GM21390 (cell line): Measurements from ENCODE around the gene TOR4A.
"Not testable (repeated sequence)": the region's sequence is repeated elsewhere in the genome, so short reads cannot be mapped to it uniquely, and the experiment has no call there.

ENCODE experiments used
- ATAC-seq: cut with Tn5 transposase; IDR thresholded peaks from one replicate; pipeline ENCODE4 v1.9.1; 2021; ENCODE audit not compliant: unreplicated experiment

The TOR4A gene

DNA sequence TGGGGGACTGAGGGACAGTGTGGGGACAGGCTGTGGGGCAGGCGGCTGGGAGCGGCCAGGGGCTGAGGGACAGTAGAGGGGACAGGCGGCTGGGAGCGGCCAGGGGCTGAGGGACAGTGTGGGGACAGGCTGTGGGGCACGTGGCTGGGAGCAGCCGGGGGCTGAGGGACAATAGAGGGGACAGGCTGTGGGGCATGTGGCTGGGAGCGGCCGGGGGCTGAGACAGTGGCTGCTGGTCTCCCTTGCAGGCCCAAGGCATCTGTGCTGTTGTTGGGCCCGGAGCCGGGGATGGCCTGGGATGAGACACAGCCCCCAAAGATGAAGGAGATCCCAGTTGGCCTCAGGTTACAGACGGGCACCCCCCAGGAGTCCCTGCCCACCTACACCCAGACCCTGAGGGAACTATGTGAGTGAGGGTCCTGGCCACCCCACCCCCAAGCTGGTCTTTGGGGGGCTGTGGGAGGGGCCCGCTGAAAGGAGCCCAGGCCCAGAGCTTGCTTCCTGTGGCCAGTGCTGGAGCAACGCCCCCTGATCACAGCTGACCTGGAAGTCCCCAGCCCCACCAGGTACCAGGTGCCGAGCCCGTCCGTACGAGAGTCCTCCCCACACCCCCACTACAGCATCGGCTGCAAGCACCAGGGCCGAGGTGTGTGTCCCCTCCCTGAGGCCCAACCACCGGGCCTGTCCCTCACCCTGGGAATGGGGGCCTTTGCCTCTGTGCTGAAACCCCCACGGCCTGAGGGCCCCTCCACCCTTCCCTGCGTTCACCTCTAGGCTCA is 25.8 kb upstream of the TOR4A start:
- no peak for ATAC-seq

DNA sequence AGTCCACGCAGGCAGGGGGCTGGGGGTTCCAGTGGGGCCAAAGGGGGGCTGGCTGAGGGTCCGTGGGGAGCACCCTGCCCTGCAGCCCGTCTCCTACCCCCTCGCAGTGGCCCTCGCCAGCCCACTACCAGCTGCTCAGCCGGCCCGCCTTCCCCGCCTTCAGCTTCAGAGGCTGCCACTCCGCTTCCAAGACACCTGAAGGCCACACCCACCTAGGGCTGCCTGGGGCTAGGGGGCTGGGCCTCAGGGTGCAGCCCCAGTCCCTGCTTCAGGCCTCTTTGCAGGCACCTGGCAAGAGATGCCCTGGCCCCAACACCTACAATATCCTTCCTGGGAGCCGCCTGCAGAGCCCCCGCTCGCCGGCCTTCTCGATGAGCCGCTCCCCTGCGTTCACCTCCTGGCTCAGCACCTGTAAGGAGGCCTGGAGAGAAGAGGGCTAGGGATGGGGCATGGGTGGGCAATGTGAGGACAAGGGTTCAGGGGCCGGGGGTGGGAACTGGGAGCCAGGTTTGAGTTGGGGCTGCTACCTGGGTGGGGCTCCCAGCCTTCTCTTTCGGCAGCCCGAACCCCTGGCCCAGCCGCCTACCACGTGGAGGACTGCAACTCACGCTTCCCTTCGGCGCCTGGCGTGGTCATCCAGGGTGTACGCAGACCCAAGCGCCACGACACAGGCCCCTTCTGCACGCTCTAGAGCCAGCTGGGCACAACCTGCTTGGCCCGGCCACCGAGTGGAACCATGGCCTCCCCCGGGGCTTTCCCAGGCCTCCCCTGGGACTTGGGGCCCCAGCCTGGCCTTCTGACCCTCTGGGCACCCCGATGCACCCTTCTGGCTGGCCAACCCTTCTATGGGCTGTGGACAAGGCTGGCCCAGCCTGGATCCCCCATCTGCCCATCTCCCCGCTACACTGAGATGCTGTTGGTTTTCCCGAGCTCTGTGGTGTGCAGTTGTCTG is 24.7 kb upstream of the TOR4A start:
- no peak for ATAC-seq

DNA sequence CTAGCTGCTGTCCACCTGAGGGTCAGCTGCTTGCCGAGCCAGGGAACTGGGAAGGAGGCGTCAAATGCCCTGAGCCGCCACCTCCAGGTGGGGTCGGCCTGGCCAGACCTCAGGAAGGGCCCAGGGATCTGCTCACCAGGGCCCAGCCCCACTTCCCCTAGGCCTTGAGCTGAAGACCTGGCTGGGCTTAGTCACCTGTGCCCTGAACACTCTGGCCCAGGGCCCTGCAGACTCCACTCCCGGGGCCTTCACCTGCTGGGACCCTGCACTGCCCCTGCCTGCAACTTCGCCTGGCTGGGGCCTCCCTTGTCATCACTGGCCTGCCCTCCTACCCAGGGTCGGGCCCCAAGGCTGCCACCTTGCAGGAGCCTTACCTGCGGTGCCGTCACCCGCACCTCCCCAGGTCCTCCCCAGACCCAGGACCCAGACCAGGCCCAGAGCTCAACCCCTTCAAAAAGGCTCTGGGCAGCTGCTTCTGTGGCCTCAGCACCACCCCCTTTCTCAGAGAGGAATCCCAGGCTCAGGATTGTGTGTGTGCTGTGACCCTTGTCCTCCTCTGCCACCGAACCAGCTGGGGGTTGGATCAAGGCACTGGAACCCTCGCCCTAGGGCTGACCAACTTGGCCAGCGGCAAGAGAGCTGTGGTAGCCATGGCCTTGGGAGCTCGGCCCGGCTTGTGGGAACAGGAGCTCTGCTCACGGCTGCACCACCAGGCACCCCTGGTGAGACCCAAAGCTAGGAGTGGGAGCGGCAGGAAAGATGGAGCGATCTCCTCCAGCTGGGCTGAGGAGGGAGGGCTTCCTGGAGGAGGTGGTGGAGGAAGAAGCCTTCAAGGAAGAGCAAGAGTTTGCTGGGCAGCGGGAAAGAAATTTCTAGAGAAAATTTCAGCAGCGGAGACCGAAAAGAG is 23.6 kb upstream of the TOR4A start:
- ATAC-seq, result no peak

DNA sequence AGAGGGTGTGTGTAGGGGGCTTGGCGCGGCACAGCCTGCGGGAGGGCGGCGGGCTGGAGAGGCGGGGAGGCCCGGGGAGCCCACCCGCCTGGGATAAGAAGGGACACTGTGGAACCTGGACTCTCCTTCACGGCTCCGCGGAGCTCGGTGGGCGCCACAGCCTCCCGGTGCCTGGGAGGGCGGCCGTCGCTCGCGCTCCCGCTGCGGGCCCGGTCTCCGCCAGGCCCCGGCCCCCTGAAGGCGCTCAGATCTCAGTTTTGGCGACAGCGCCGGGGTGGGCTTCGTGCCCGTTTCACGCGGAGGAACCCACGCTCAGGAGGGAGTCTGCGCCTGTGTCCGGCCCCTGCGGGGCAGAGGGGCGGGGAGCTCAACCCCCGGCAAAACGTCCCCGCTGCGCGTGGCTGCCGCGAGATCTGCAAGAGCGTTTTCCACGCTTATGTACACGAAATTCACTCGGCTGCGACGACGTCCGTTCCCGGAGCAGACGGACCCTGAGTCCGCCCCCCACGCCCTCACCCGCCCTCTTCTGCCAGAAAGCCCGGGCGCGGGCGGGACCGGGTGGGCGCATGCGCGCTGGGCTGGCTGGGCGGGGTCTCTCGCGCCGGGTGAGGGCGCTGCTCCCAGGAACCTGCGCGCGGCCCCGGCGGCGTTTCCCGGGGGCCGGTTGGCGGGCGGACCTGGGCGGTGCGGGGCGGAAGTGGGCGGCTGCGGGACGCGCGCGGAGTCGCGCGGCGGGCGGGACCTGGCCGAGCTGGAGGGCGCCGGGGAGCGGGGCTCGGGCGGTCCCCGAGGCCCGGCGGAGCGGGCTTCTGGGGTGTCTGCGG is 22.7 kb upstream of the TOR4A start, which contains the start of gene NELFB:
Gene NELFB, plus strand, starts transcription at position 704 of the 824 bp plus-strand sequence.
- peak; percentile 74 for ATAC-seq

DNA sequence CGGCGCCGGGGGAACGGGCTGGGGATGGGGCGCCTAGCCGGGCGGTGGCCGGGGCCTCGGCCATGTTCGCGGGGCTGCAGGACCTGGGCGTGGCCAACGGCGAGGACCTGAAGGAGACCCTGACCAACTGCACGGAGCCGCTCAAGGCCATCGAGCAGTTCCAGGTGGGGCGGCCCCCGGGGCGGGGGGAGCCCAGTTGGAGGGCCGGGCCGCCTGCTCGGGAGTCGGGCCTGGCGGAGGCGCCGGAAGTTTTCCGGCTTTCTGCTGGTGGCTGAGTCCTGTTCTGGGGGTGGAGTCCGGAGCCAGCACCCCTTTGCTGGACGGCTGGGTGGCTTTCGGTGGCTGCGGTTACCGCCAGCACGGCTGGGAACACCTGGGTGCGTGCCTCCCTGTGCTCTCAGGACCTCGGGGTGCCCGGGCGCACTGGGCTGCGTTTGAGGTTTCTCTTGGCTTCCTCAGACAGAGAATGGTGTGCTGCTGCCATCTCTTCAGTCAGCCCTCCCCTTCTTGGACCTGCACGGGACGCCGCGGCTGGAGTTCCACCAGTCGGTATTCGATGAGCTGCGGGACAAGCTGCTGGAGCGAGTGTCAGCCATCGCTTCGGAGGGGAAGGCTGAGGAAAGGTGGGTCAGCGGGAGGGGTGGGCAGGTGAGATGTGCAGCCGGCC is 21.9 kb upstream of the TOR4A start:
- no peak for ATAC-seq

DNA sequence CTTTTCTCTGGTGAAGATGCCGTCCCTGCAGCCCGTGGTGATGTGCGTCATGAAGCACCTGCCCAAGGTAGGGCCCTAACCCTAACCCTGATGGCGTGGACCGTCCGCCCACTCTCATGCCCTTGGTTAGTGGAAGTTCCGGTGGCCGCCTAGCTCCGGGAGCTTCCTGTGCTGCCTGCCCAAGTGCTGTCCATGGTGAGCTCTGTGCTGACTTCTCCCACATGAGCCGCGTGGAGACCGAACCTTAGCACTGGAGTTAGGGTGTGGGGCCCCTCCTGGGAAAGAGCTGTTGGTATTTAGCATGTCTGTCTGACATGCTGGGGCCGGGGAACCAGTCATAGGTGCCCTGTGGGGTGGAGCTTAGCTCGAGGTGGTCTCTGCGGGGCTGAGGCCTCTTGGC is 21.2 kb upstream of the TOR4A start:
- no peak for ATAC-seq

DNA sequence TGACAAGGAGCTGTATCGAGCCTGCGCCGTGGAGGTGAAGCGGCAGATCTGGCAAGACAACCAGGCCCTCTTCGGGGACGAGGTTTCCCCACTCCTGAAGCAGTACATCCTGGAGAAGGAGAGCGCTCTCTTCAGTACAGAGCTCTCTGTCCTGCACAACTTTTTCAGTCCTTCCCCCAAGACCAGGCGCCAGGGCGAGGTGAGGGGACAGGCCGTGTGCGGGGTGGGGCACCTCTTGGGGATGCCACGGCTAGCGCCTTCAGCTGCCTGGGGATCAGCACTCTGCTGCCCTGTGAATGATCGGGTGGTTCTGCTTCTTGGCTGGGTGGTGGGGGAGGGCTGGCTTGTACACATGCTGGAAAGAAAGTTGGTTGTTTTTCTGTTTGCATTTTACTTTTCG is 20.7 kb upstream of the TOR4A start:
- ATAC-seq, result no peak

DNA sequence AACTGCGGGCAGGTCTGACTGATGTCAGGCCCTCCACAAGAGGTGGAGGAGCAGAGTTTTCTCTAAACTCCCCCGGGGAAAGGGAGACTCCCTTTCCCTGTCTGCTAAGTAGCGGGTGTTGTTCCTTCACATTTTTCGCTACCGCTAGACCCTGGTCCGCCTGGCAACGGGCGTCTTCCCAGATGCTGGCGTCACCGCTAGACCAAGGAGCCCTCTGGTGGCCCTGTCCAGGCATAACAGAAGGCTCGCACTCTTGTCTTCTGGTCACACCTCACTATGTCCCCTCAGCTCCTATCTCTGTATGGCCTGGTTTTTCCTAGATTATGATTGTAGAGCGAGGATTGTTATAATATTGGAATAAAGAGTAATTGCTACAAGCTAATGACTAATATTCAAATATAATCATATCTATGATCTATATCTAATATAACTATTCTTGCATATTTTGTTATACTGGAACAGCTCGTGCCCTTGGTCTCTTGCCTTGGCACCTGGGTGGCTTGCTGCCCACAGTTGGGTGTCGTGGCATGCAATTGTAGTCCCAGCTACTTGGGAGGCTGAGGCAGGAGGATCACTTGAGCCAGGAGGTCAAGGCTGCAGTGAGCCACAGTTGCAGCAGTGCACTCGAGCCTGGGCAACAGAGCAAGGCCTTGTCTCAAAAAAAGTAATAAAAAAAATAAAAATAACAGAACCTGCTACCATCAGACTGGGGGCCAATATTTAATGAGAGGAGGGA is 15.2 kb upstream of the TOR4A start:
- not testable (repeated sequence) for ATAC-seq

DNA sequence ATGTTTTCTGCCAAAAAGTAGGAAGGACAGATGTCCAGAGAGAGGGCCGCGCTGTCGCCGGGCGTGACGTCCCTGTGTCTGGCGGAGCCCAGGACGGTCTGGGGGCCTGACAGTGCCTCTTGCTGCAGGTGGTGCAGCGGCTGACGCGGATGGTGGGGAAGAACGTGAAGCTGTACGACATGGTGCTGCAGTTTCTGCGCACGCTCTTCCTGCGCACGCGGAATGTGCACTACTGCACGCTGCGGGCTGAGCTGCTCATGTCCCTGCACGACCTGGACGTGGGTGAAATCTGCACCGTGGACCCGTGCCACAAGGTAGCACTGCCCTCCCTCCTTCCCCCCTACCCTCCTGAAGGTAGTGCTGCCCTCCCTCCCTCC is 14.6 kb upstream of the TOR4A start:
- no peak for ATAC-seq

DNA sequence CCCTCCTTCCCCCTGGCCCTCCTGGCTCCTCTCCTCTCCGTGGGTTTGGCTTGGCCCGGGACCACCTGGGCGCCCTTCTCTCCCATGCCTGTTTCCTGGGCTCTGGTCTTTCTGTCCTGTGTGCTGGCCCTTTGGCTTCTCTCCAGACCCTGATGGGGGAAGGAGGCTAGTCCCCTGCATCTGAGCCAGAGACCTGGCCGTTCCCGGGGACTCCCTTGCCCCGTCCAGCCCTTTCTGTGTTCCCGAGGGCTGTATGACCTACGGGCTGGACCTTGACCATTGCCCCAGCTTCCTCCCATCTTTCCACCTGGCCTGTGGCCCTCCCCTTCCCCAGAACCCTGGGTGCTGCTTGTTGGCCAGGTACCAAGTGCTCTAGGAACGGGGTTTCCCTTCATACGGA is 14.0 kb upstream of the TOR4A start:
- no peak for ATAC-seq

DNA sequence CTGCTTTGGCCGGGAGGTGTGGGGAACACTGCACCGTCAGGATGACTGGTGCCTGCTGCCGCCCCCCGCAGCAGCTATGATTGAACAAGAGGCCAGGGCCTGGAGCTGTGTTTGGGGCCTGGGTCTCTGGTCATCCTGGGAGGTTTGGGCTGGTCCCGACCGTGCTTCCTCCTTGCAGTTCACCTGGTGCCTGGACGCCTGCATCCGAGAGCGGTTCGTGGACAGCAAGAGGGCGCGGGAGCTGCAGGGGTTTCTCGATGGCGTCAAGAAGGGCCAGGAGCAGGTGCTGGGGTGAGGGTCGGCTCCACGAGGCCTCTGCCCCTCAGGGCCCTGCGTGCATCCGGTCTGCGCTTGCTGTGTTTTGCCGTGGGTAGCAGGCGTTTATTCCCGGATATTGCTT is 13.5 kb upstream of the TOR4A start:
- no peak for ATAC-seq

DNA sequence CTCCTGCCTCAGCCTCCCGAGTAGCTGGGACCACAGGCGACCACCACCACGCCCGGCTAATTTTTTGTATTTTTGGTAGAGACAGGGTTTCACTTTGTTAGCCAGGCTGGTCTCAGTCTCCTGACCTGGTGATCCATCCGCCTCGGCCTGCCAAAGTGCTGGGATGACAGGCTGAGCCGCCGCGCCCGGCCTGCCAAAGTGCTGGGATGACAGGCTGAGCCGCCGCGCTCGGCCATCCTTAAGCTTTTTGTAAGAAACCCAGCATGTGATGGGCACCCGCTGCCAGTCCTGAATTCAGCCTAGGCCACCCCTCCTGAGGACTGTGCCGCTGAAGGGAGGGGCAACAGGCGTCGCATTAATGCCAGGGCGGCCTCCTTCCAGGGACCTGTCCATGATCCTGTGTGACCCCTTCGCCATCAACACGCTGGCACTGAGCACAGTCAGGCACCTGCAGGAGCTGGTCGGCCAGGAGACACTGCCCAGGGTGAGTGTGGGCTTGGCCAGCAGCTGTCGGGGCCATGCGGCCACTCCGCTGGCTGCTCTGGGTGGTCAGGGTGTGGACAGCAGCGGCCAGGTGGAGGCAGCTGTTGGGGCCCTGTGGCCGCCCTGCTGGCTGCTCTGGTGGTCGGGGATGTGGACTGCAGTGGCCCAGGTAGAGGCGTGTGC is 11.9 kb upstream of the TOR4A start:
- ATAC-seq, result no peak

DNA sequence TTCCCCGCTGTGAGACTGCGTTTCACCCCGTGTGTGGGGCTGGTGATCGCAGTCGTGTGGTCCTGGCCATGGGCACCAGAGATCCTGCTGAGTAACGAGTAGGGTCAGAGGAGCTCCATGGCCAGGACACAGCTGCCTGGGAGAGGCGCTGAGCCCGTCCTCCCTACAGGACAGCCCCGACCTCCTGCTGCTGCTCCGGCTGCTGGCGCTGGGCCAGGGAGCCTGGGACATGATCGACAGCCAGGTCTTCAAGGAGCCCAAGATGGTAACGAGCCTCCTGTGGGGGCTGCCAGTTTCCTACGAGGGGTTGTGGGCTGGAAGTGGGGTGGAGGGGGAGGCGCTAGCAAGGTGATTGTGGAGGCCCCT is 11.4 kb upstream of the TOR4A start:
- no peak for ATAC-seq

DNA sequence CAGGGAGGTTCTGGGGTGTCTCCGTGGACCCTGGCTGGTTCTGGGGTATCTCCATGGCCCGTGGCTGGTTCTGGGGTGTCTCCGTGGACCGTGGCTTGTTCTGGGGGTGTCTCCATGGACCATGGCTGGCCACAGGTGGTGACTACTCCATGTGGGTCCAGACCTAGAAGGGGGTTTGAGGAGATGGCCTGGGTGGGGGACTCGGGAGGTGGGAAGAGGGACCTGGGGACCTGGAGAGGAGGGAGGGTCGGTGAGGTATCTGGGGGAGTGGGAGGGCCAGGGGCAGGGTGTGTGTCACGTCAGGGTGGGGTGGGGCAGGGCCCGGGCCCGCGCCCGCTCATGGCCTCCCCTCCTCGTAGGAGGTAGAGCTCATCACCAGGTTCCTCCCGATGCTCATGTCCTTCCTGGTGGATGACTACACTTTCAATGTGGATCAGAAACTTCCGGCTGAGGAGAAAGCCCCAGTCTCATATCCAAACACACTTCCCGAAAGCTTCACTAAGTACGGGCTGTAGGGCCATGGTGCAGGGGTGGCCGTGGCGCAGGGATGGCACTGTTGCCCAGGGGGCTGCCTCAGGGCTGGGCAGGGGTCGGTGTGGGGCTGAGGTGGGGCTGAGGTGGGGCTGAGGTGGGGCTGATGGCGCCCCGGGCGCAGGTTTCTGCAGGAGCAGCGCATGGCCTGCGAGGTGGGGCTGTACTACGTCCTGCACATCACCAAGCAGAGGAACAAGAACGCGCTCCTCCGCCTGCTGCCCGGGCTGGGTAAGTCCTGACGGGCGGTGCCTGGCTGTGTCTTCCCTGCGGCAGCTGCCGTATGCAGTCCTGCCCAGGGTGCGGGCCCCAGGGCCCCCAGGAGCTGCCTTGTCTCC is 10.7 kb upstream of the TOR4A start:
- ATAC-seq, result no peak

DNA sequence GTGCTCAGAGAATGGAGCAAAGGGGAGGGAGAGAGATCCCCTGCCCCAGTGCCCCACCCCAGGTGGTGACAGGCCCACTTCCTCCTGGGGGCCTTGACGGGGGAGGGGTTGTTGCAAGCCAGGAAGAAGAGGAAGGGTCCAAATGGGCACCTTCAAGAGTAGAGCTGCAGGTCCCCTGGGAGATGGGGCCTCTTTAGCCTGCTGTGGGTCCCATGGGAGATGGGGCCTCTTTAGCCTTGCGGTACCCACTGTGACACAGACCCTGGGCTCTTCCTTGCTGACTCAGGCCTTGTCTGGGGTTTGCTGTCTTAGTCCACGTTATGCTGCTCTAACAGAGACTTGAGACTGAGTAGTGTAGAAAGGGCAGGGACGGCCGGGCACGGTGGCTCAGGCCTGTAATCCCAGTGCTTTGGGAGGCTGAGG is 9.6 kb upstream of the TOR4A start:
- no peak for ATAC-seq

DNA sequence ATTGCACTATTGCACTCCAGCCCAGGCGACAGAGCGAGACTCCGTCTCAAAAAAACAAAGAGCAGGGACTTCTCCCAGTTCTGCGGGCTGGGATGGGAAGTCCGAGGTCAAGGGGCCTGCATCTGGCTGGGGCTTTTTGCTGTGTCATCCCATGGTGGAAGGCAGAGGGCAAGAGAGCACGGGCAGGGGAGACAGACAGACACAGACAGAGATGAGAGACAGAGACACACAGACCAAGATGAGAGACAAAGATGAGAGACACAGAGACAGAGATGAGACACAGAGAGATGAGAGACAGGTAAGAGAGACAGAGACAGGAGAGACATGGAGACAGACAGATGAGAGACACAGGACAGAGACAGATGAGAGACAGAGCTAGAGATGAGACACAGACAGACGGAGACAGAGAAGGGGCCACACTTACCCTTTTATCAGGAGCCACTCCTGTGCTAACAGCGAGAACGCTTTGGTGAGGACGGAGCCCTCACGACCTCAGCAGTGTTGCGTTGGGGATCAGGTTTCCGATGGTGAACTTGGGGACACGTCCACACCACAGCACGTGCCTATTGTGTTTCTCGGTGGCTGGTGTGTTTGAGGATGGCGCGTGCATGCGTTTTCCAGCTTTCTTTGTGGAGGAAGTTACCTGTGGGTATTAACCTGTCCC is 8.9 kb upstream of the TOR4A start:
- no peak for ATAC-seq

DNA sequence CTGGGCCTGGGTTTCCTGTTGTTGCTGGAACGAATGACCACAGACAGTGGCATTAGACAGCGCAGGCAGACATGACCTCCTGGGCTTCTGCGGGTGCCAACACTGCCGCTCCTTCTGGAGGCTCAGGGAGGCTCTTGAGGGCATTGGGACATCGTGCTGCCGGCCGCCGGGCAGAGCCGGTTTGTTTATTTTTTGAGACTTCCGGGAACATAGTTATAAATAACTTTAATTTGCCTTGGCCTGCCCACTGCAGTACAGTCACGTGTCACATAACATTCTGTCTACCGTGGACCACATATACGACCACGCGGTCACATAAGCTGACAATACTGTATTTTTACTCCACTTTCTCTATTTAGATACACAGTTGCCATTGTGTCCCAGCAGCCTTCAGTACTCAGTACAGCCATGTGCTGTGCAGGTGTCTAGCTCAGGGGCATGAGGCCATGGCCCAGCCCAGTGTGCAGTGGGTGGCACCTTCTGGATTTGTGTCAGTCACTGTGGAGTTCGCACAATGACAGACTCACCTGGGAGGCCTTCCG is 8.2 kb upstream of the TOR4A start:
- ATAC-seq, result no peak
